Embryonic facial prominence (tissue), 1 donor: Measurements from ENCODE around the gene CCDC57.

Experiments
- DNase-seq: peaks from one replicate; pipeline ENCODE4 v3.0.0-alpha.2; 2016; ENCODE audit errors: extremely low spot score

Gene CCDC57

DNA sequence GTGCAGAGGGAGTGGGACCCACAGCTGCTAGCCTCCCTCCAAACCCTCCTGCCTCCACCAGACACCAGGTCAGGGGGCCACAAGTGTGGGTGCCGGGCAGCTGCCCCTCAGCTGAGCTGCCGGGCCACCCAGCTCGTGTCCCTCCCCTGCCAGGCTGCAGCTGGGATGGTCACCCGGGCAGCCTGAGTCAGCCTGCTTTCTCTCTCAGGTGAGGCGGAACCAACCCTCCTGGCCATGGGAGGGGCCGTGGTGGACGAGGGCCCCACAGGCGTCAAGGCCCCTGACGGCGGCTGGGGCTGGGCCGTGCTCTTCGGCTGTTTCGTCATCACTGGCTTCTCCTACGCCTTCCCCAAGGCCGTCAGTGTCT is 23.1 kb upstream of the CCDC57 start:
- no peak for DNase-seq

DNA sequence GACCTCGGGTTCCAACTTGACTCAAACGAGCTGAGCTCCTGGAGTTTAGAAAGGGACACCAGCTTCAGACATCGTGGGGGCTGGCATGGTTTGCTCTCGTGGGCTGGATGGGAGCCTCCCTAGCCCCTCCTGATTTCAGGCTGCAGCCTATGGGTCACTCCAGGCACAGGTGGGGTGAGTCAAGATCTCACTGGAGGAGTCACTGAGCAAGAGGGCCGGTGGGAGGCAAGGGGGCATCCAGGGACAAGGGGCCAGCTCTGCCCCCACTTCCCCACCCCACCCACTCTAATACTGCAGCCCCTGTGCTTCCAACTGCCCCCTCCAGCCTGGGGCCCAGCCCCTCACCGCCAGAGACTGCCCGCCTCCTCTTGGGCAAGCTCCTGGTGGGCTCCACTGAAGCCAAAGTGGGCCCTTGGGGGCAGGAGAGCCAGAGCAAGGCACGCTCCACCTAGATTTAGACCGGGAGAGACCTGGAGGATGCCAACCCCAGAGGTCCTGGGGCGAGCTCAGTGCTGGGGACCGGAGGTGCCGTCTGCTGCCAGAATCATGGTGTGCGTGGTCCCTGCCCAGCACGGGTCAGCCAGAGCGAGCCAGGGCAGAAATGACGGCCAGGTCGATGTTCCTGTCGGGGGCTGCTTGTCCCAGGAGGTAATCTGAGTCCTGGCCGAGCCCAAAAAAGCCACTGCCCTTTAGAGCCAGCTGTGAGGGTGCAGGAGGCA is 22.6 kb upstream of the CCDC57 start:
- DNase-seq = no peak

GRCh38 chr17:82234211-82235055 is 21.8 kb upstream of the CCDC57 start:
- no peak for DNase-seq

- no peak for DNase-seq
Measured at GRCh38 chr17:82232876-82233785, 20.5 kb upstream of the CCDC57 start.

DNA sequence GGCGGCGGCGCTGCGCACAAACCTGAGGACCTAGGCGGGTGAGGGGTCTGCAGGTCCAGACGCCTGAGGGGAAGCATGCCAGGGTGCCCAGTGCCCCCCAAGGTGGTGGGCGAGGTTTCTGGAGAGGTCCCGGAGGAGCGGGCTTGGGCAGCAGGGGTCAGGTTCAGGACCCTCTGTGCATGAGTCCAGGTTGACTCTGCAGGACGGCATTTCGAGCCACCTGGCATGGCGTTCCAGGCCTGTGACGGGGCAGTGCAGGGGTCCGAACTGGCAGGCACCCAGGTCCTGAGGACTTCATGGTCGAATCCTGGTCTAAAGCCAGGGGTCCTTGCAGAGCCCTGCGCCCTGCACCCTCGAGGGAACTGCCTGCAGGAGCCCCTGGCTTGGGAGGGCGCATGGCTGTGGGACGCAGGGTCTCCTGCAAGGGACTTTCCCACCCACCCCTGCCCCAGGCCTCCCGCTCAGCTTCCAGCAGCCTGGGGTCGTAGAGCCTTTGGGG is 19.7 kb upstream of the CCDC57 start:
- no peak for DNase-seq

- no peak for DNase-seq
Measured at GRCh38 chr17:82231562-82232321, 19.1 kb upstream of the CCDC57 start.

GRCh38 chr17:82231312-82231561 is 18.6 kb upstream of the CCDC57 start:
- DNase-seq = no peak

GRCh38 chr17:82230609-82231311 is 18.1 kb upstream of the CCDC57 start:
- no peak for DNase-seq

DNA sequence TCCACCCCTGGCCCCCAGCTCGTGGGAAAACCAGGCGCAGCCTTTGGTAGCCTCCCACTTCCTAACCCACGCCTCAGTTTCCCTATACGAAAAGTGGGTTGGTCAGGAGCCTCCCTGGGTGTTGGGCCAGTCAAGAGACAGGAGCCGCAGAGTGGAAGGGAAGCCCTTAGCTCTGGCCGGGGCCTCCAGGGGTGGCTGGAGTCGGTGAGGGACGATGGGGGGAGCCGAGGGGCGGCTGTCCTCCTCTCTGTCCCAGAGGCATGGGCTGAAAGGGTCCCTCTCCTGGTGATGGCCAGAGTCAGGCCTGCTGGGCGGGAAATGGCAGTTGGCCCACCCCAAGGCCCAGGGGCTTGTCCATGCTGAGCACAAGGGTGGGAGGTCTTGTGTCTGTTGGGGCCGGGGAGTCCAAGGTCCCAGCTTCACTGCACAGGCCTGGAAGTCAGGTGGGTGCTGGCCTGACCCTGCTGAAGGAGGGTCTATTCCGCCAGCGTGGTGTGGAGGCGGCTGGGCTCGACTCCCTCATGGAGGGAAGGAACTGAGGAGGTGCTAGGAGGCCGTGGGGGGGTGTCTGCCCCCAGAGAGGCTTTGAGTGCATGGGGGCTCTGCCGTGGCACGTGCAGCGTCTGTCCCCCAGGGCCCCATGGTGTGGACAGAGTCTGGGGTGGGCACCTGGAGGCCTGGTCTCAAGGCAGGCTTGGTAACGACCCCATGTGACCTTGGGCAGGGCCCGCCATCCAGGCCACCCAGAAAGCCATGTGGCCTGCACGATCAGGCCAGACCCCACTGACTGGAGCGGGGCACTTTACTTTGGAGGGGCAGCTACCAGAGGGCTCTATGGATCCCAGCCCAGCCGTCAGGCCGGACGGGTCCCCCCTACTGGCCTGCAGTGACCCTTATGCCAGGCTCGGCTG is 17.3 kb upstream of the CCDC57 start:
- DNase-seq = no peak

GRCh38 chr17:82228842-82229697 is 16.4 kb upstream of the CCDC57 start, which contains the start of gene SLC16A3:
SLC16A3 (plus strand) TSS chr17:82229042; CDS start chr17:82236009, 6,967 bp downstream.
- no peak for DNase-seq

DNA sequence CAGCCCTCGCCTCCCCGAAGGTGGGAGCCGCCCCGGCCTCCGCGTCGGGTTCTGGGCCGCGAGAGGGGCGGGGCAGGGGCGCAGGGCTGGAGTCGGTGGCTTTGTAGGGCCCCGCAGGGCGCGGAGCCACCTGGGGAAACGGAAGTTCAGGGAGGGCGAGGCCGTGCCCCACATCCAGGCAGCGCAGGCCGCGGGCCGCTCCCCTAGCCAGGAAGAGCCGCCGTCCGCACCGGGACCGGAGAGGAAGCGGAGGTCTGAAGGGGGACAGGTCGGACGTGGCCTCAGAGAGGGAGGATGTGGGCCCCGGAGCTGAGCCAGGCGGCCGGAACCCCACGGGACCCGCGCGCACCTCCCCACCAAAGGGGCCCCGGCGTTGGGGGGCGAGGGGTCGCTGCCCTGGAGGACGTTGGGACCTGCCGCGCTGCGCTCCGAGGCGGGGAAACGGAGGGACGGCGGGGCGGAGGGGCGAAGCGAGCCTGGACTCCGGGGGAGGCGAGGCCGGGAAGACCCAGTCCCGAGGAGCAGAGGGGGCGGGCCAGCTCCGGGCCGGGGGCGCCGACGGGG is 15.7 kb upstream of the CCDC57 start:
- no peak for DNase-seq

GRCh38 chr17:82227629-82228277 is 15.1 kb upstream of the CCDC57 start:
- DNase-seq = no peak

DNA sequence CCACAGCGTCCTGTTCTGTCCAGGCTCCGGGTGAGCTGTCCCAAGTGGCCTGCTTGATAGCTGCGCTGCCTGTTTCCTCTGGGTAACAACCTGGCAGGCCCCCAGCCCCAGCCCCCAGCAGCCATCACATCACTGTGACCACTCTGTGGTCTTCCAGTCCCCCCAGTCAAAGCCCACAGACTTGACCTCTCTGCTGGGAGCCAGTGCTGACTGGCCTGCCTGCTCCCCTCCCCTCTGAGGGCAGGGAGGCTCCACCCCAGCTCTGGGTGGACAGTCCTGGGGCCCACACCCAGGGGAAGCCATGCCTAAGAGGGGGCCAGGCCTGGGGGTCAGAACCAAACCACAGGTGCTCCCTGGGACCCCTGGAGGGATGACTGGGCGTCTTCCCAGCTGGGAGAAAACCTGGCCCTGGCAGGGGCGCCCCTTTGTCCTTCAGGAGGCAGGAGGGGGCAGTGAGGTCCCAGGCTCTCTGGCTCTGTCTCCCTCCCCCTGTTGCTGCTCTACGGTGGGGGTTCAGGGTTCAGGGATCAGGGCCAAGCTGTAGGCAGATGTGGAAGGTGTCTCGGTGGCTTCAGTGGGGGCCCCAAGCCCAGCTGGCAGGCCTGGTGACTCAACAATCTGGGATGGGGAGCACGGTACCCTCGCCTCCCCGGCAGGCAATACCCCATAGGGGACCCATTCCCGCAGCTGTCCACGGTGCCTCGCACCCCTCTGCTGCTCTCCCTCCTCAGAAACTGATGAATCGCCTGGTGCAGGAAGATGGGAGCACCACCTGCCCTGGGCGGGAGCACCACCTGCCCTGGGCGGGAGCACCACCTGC is 14.4 kb upstream of the CCDC57 start:
- DNase-seq = no peak

DNA sequence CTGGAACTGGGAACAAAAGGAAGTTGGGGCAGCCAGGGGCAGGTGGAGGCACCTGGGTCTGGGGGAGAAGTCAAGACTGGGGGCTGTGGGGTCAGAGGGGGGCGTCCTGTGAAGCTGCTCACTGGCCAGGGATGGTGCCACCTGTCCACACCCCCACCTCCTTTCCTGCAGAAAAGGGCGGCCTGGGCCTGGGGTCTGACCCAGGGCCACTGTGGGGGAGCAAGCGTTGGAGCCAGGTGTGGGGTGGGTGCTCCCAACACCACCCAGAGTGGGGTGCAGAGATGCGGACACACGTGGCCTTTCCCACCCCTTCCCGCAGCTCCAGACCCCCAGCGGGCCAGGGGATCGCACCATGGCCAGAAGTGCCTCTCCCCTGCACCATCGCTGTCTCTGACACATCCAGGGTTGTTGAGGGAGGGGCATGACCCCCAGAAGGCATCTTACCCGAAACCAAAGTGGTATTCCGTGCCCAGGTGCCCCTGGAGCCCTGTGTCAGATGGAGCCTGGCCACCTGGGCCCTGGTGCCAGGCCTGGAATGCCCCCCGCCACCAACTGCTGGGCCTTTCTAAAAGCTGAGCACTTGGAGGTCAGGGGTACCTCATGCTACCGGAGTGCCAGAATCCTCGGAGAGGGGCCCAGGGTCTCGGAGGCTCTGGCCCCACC is 13.6 kb upstream of the CCDC57 start:
- DNase-seq = no peak

DNA sequence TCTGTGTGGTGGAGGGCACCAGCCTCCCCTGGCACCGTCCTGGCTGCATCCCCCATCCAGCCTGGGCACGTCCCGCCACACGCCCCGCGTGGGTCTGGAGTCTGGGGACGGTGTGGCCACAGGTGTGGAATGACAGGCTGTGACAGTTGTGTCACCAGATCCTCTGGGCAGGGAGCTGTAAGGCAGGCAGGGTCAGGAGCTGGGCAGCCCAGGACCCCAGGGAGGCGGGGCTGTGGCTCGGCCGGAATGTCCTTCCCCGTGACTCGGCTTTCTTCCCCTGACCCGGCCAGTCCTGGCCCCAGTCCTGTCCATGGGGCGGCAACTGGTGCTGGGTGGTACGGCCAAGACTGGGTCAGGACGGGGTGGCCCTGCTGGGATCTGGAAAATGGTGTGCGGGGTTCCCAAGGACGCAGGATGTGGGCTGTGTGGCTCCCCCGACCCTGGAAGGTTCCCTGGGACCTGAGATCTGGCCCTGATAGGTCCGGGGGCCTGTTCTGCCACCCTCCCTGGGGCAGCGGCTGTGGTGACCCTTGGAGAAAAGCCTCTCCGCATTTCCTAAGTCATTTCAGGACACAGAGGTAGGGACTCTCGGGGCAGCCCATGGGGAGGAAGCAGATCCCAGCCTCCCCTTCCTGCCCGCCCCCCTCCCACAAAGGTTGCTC is 12.9 kb upstream of the CCDC57 start:
- no peak for DNase-seq

- DNase-seq = no peak
Measured at GRCh38 chr17:82224666-82225065, 12.0 kb upstream of the CCDC57 start.
